Uterus (tissue), 2 donors: ENCODE data around the gene SLIT3.

ENCODE experiments used
- POLR2A ChIP-seq, 2 donors: fragments of 450-650 bp; IDR thresholded peaks; one replicate each; pipeline ENCODE4 v1.6.1; 2016; ENCODE audit warnings: antibody characterized with exemption in 2 of 2, mild to moderate bottlenecking in 1 of 2, moderate library complexity in 1 of 2
- TF ChIP-seq, protein P1 (sequence below), 4 experiments: fragments of 200-600 bp in 2 of 4; fragments of 450-650 bp in 2 of 4; sonication (generic) in 2 of 4; IDR thresholded peaks; one replicate each; pipeline ENCODE4 v1.5.1; 2016 to 2019; ENCODE audit warnings: antibody characterized with exemption in 4 of 4, mild to moderate bottlenecking in 2 of 4, moderate library complexity in 1 of 4

- TF ChIP-seq, protein P1, sequence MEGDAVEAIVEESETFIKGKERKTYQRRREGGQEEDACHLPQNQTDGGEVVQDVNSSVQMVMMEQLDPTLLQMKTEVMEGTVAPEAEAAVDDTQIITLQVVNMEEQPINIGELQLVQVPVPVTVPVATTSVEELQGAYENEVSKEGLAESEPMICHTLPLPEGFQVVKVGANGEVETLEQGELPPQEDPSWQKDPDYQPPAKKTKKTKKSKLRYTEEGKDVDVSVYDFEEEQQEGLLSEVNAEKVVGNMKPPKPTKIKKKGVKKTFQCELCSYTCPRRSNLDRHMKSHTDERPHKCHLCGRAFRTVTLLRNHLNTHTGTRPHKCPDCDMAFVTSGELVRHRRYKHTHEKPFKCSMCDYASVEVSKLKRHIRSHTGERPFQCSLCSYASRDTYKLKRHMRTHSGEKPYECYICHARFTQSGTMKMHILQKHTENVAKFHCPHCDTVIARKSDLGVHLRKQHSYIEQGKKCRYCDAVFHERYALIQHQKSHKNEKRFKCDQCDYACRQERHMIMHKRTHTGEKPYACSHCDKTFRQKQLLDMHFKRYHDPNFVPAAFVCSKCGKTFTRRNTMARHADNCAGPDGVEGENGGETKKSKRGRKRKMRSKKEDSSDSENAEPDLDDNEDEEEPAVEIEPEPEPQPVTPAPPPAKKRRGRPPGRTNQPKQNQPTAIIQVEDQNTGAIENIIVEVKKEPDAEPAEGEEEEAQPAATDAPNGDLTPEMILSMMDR (IDR thresholded peaks at IDR 0.05), result no peak
- TF ChIP-seq POLR2A (IDR thresholded peaks at IDR 0.05), result no peak
Observed at GRCh38 chr5:168988699-168989098, 312.2 kb downstream of the SLIT3 start.
